AG08396 (cell line): Measurements from ENCODE around the gene GRIP1.
A peak's percentile ranks its signal among the peaks of the same experiment; 100 is the strongest.

Experiments
- DNase-seq: peaks from one replicate; pipeline ENCODE4 v3.0.0; 2012; ENCODE audit warnings: low spot score, mixed read lengths

Gene GRIP1

DNA sequence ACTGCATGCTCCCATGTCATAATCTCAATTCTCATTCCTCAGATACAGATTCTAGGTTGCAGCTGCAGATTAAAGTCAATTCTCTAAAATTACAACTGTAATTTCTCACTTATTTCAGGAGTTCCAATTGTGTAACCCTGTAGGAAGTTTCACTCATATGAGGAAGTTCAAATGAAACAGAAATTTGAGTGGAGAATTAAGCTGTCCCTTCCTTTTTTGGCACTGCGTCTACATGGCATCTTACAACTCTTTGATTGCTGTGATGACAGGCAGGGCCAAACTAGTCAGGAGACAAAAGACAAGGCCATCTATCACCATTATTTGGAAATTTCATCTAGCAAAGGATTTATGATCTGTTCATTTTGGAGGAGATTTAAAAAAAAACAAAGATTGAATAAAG lies 13.3 kb upstream of the GRIP1 start:
- DNase-seq = no peak

DNA sequence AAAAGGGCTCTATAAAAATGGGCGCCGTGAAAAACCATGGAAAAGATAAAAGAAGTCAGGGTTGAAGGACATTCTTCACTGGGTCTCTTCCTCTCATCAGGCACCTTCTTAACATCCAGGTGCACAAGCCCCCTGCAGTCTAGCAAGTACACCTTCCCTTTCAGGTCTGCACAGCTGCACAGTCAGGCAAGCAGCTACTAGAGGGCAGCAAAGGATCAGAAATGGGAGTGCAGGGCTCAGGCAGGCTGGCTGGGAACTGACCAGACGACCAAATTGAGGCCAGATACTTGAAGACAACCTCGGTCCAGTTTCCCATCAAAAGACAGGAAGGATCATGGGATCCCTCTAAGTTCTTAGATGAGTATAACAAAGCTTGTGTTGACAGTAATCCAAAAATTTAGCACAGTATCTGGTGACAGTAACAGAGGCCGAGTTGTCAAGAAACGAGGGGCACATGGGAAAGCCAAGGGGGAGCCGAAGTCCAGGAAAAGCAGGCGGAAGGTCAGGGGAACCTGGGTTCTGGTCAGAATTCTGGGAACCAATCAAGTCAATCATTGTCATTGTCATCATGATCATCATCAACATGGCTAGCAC lies 10.1 kb upstream of the GRIP1 start:
- peak; percentile 16 for DNase-seq

DNA sequence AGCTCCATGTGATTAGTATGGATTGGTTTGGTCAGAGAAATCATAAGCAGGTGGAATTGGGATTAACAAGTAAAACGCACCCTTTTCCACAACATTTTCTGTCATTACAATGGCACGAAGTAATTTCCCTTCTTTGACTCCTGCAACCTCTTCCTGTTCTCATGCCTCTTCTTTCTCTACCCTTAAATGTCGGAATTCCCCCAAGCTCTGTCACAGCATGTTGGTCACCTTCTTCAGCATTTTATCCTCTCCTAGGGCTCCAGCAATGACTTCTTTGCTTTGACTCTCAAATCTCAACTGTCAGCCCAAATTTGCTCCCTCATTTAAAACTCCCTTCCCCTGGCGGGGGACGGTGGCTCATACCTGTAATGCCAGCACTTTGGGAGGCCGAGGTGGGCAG lies 5.3 kb upstream of the GRIP1 start:
- no peak for DNase-seq

DNA sequence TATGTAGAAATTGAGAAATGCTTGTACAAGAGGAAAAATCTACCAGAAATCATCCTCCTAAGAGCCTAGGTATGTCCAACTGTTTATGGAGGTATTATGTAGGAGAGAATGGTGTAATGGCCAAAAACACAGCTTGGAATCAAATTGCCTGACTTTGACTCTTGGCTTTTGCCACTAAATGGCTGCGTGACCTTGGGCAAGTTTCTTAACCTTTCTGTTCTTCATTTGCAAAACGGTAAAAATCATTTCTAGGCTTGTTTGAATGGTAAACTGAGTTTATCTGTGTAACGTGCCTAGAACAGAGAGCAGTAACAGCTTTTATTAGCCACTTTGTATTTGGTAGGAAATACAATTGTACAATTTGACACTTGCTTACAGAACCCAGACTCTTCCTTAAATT lies 4.9 kb upstream of the GRIP1 start:
- no peak for DNase-seq

DNA sequence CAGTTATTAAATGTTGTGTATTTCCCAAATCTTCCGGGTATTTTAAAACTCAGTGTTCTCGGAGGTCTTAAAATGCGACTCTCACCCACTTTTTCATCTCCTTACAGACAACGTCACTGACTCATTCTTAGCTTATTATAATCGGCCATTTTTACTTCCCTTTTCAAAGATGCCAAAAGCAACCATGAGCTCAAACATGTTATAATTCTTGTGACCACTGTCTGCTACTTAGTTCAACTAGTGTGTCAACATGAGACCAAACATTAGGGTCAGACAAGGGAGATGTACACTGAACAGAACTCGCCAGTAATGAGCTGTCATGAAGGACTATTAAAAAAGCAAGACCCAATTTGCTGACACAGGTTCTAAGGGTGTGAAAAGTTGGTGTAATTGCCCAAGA lies 4.2 kb upstream of the GRIP1 start:
- DNase-seq = no peak

DNA sequence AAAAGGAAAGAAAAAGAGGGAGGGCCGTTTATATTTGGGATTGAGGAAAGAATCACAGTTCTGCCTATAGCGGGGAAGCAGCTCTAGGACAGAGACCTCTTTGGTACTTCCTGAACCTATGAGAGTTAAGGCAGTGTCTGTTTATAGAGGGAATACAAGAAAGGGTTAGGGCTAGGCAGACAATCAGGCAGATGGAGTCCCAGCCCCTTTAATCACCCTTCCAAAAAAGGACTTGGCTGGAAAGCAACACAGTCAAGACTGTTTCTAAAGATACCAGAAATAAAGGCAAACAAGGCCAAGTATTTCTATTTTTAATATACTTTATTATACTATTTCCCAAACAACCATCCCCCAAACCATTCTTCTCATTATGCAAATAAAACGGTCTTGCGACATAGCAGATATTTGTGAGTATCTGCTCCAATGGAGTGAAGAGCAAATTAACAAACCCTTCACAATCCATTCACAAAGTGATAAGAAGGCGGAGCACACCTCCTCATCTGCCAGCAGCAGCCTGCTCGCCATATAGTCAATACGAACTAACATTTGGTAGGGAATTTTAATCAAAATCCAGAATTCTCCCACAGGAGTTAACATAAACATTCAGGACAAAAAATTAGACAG lies 697 bp upstream of the GRIP1 start:
- no peak for DNase-seq

DNA sequence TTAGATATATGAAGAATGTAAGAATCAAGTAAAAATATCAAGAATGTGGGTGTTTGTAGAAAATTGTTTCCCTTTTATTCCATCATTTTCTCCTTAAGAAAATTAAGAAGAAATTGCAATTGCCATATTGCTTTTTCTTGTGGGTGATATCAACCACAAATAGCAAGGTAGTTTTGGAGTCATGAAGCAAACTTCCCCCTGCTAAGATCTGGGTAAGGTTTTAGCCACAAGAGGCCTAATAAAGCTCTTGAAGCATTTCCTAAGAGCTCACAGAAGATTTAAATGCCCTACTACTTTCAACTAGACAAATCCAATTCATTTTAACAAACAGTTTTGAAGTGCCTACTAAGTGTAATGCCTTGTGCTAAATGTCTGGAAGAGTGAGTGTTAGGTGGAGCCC lies 2.6 kb downstream of the GRIP1 start:
- DNase-seq = no peak

DNA sequence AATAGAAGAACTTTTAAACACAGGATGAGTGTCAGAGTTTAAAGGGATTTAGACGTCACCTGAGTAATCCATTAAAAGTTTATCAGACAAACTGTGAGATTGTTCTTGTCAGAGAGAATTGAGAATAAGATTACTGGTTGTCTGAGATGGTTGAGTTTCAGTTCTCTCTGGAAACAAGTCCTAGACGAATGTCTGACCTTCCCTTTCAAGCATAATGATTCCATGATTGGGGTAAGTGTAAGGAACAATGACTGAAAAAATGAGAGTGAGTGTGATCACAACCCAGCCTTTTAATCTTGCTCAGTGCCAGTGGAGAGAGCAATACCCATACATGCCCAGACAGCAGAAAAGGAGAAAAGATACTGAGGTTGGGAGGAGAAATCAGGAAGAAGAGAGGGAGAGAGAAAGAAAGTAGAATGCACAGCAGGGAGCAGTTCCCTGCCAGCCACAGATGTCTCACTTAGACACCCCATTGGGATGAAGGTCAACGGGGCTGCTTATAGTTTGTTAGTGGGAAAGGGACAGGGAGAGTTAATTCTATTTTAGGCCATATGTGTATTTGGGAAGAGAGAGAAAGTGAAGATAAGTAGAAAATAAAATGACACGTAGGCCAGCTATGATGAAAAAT lies 4.3 kb downstream of the GRIP1 start:
- no peak for DNase-seq

DNA sequence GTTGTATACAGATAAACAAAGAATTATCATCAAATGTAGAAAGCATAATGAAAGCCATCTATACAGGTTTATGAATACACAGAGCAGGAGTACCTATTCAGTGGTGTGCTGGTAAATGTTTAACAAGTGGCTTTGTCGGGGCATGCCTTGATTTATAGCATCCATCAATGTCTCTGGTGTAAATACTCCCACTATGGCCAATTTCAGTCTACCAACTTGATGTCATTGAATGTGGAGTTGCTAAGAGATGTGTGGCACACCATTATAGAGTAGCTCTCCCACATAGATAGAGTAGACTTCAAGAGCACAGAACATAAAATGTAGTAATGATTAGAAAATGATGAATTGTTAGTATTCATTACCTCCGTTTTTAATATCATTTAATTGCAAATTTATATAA lies 9.3 kb downstream of the GRIP1 start:
- DNase-seq = no peak

DNA sequence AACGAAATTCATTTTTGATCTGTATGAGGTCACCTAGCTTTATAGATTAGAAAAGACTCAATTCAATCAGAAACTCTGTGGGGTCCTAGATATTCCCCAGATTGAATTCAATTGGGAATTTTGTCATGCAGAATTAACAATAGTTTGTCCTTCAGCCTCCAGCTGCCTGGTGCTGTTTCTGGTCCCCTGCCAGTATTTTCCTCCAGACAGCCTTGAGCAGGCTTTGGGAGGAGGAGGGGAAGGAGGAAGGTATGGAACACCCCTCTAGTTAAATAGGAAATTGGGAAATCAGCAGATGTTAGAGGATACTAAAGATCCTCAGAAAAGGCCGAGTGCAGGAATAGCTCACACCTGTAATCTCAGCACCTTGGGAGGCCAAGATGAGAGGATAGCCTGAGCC lies 10.6 kb downstream of the GRIP1 start:
- no peak for DNase-seq

DNA sequence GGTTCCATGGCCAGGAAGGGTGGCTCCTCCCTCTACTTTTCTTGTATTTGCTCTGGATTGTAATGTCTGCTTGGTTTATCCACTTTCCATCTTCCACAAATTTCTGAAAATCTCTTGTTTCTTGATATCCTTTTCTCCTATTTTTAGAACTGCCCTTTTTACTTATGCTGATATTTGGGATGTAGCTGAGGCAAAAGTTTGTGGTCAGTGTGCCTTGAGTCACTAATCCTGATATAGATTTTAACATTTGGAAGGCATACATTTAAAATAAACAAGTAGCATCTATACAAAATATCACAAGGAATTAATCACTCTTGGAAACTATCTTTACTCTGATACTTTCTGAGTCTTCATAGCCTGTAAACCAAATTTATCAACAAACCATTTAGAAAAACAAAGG lies 11.0 kb downstream of the GRIP1 start:
- DNase-seq = no peak

DNA sequence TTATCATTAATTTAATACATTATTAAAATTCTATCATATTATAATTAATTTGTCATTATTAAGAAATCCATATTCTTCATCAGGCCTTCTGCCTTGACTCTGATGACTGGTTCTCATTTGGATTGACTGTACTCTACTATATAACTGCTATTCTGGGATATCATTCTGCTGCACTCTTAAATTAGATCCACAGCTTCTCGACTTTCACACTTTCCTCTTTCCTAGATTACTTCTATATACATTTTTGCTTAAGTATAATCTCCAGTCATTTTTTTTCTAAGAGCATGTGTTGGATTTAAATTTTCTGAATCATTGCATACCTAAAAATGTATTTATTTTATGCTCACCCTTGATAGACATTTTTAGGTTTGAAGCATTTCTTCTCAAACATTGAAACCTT lies 12.4 kb downstream of the GRIP1 start:
- no peak for DNase-seq

DNA sequence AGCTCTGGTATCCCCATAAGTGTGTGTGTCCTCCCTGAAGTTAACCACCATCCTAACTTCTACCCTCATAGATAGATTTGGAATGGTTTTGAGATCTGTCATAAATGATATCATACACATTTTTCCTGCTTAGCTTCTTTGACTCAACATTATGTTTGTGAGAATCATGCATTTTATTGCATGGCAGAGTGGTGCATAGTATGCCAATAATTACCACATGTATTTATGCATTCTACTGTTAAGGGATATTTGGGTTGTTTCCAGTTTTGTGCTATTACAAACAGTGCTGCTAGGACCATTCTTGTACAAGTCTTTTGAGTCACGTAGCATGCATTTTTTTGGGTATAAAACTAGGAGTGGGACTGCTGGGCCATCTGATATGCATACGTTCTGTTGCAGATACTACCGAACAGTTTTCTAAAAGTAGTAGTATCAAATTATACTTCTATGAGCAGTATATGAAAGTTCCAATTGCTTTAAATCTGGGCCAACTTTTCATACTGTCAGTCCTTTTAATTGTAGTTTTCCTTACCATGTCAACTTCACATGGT lies 13.4 kb downstream of the GRIP1 start:
- no peak for DNase-seq

DNA sequence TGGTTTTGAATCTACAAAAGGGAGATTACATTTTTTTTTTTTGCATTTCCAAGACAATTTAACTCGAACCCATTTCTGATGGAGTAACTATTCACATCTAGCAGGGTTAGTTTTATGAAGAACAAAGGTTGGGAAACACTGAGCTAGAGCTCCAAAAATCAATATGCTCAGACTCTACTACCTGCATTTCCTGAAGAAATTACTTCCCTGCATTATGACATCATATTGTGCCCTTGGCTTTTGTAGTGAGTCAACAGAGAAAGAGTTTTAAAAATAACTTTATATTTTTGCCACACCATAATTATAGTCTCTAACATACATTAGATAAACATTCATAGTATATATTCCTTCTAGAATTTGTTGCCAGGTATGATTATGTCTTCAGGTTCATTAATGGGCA lies 14.8 kb downstream of the GRIP1 start:
- DNase-seq = no peak

DNA sequence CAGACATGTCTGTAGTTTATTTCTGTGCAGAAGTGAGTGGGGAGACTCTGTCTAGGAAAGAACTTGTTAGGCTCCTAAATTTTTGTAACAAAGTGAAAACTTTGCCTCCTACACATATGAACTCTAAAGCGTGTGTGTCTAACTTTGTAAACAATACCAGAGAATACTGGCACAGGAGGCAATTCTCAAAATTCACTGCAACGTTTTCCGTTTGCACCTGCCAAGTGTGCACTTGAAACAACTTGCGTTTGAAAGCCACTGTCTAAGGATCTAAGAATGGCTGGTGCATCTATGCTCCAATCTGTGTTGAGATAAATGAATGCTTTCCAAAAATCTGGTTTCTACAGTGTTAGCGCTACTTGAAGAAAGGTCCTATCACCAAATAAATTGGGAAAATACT lies 15.3 kb downstream of the GRIP1 start:
- no peak for DNase-seq

DNA sequence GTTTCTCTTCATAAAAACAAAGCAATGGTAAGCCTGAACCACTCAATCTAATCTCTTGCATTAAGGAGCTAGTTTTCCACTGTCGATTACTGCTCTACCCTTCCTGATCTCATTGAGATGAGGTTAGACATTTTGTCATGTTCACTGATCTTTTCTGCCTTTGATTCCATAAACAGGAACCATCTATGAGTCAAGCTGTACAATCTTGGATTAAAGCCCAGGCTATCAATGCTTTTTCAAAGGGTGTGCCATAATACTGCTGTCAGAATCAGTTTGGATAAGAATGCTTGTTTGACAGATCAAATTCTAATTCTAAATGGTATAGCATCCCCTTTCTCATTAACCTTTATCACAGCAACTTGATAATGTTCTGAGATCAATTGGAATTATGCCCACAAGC lies 16.1 kb downstream of the GRIP1 start:
- DNase-seq = peak; percentile 5

DNA sequence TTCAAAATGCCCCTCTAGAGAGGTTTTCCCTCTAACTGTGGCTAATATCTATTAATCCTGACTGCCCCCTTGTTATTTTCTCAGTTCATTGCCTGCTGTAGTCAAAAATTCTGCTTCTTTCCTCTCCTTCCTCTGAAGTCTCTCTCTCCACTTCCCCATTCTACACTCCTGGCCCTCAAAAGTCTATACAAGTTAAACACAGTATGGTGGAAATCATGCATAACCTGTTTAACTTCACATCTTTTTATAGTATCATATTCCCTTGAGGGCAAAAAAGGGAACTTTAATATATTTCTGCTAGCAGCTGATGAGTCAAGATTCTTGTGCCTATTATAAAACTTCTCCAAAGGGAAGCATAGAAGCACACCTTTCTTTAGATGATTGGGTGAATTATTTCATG lies 16.7 kb downstream of the GRIP1 start:
- no peak for DNase-seq

DNA sequence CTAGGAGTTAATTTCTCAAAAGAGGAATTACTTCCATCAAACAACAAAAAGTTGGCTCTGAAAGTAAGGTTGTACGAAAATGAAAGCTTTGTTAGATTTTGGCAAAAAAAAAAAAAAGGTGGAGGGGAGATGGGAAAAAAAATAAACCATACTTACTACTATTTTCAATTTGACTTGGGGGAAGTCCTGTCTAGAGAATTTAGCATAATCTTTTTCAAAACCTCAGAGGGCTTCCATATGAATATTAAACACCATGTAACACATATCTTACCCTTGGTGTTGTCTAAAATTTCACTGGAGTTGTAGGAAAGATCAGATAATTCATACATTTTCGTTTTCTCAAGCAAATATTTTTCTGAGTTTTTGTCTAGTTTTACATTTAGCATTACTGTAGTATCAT lies 17.5 kb downstream of the GRIP1 start:
- no peak for DNase-seq

DNA sequence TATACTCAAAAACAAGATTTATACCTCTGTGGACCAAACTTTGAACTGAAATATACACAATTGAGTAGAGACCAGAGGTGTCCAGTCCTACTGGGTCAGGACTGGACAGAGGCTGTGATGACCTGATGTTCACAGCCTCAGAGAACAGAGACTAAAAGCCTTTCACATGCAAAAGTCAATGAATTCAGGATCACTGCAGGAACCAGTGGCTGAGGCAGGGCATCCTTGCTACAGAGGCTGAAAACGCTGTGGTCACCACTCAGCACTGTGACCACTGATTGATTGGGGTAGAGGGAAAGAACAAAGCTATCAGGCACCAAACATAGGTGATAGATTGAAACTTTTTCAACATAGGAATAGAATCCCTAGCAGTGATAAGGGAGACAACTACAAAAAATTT lies 25.1 kb downstream of the GRIP1 start:
- no peak for DNase-seq

DNA sequence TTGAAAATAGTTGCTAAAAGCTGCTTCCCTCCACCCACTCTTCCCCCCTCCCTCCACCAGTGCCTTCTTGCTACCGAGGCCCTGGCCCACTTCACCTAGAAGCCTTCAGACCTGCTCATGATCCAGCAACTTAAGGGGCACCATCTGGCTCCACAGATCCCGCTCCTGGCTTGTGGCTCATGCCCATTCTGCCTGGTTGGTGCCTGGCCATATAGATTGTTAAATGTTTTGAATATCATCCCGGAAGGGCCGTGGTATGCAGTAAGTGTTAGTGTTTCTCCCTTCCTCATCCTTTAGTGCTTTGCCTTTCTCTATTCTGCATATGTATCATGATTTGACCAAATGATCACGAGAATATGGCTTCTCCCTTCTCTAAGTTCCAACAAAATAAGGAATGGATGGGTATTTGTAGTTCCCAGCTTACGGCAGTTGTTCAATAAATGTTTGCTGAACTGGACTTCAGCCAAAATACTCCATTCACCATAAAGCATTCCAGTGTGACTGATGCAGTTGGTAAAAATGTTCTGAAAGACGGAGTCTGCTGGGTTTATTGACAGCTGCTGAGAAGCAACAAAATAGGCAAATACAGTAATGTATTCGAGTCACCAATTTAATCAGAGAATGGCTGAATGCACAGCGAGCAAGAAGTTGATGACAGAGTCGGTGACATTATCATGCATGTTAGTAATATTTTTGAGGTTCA lies 30.7 kb downstream of the GRIP1 start:
- DNase-seq = no peak

DNA sequence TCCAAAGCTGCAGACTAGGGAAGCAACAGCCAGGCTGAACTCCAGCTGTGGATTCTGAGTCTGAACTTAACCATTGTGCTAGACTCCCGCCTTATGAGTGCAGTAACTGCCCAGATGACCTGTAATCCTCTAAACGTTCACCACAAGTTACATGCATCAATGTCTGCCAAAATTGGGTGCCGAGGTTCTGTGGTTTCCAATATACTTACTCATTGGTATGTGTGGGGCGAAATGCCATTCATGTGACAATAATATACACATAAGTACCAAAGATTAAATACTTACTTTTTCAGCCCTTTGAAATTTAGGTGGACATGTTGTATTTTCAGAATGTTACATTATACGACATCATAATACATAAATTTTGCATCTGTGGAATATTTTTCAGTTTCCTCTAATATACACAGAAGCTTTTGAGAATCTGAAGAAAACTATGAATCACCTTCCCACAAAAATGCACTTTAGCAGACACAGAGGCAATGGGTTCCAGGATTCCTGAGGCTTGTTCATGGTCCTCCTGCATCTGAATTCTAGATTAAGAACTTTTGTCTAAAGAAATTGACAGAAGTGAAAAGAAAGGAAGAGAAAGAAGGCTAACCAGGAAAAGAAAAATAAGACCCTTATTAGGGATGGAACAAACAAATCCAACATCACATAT lies 31.7 kb downstream of the GRIP1 start:
- peak; percentile 64 for DNase-seq

DNA sequence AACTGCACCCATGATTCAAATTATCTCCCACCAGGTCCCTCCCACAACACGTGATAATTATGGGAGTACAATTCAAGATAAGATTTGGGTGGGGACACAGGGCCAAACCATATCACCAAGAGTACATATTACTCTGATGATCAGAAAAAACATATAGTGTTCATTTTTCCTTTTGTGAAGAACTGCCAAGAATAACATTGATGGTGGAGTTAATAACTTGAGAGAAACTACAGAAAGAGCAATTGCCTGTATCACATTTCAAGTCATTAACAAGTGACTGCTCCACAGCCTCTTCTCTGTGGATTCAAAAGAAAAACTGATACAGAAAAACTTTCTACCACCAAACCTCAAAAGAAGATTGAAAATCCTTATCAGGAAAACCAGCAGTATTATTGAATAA lies 34.7 kb downstream of the GRIP1 start:
- no peak for DNase-seq
